NK-92 (cell line): ENCODE results near the gene FAM156A.
"Not testable (repeated sequence)": the region's sequence is repeated elsewhere in the genome, so short reads cannot be mapped to it uniquely, and the experiment has no call there.

ENCODE experiments used
- DNase-seq: peaks from one replicate; lab custom pipeline; 2025; ENCODE audit not compliant: unreplicated experiment; lab: John Stamatoyannopoulos, UW

FAM156A gene

DNA sequence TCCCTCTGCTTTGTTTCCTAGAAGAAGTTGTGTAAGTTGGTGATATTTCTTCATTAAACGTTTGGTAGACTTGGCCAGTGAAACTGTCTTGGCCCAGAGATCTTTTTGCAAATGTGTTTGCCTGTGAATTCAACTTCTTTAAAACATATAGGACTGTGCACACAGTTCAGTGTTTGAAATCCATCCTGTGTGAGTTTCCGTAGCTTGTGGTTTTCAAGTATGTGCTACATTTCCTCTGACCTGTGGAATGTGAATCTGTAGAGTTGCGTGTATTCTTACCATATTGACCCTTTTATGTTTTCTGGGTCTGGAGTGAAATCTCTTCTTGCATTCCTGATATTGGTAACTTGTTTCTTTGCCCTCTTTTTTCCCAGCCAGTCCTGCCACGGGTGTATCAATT is 52.2 kb downstream of the FAM156A start:
- not testable (repeated sequence) for DNase-seq

DNA sequence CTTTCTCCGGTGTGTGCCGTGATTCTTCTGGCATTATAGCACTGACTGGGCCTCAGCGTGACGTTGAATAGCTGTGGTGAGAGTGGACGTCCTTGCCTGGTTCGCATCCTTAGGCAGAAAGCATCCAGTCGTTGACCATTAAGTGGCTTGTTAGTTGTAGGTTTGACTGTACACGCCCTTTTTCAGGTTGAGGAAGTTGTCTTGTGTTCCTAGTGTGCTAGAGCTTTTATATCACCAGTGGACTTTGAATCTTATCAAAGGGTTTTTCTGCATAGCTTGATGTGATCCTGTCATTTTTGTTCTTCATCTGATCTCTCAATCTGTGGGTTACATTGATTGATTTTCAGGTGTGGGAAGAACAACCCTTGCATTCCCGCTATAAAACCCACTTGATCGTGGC is 52.8 kb downstream of the FAM156A start:
- DNase-seq: not testable (repeated sequence)
